ENCODE data around the gene CPA3. TPM values are rescaled to one million over a fixed set of nuclear protein-coding genes. Genes with fewer than 3 reads are reported as not detected.

Gene CPA3
- not detected in 2 replicates for total RNA-seq (2014; rRNA removed; shearing (Covaris generic))
- not detected in 2 replicates for polyA plus RNA-seq (2015; cell fraction: cytosol; rRNA removed)
- polyA plus RNA-seq (2015; cell fraction: nucleus; rRNA removed), result not detected in 2 replicates

GRCh38 chr3:148865049-148865448 is at the start of gene CPA3:
Gene CPA3, plus strand, starts transcription at chr3:148865296. Its CDS starts 12 bp downstream, at chr3:148865308.
- DNase-seq (ENCODE audit: low read depth), result no peak

GRCh38 chr3:148815316-148816110 is 49.6 kb upstream of the CPA3 start:
- DNase-seq (ENCODE audit: low read depth), result no peak

GRCh38 chr3:148816427-148816826 is 48.7 kb upstream of the CPA3 start:
- no peak for DNase-seq (ENCODE audit: low read depth)

- no peak for DNase-seq (ENCODE audit: low read depth)
Observed at GRCh38 chr3:148816981-148817525, 48.0 kb upstream of the CPA3 start.

GRCh38 chr3:148820361-148821245 is 44.5 kb upstream of the CPA3 start:
- DNase-seq (ENCODE audit: low read depth), result no peak

- no peak for DNase-seq (ENCODE audit: low read depth)
Observed at GRCh38 chr3:148823026-148823425, 42.1 kb upstream of the CPA3 start.

GRCh38 chr3:148825476-148825875 is 39.6 kb upstream of the CPA3 start:
- no peak for DNase-seq (ENCODE audit: low read depth)

GRCh38 chr3:148827585-148827984 is 37.5 kb upstream of the CPA3 start, which contains the start of gene CPB1:
Gene CPB1, plus strand, starts transcription at chr3:148827811. Its CDS starts 13 bp downstream, at chr3:148827824.
- DNase-seq (ENCODE audit: low read depth), result no peak

- no peak for DNase-seq (ENCODE audit: low read depth)
Observed at GRCh38 chr3:148828136-148828690, 36.9 kb upstream of the CPA3 start.

- DNase-seq (ENCODE audit: low read depth), result no peak
Observed at GRCh38 chr3:148829926-148830325, 35.2 kb upstream of the CPA3 start.

- DNase-seq (ENCODE audit: low read depth), result peak; percentile 49
Observed at GRCh38 chr3:148833223-148833622, 31.9 kb upstream of the CPA3 start.

GRCh38 chr3:148839805-148840204 is 25.3 kb upstream of the CPA3 start:
- DNase-seq (ENCODE audit: low read depth), result no peak

- no peak for DNase-seq (ENCODE audit: low read depth)
Observed at GRCh38 chr3:148840451-148840850, 24.6 kb upstream of the CPA3 start.

- no peak for DNase-seq (ENCODE audit: low read depth)
Observed at GRCh38 chr3:148845756-148846395, 19.2 kb upstream of the CPA3 start.

- DNase-seq (ENCODE audit: low read depth), result peak; percentile 26
Observed at GRCh38 chr3:148847351-148847750, 17.7 kb upstream of the CPA3 start.

- DNase-seq (ENCODE audit: low read depth), result no peak
Observed at GRCh38 chr3:148848410-148848809, 16.7 kb upstream of the CPA3 start.

GRCh38 chr3:148852271-148852992 is 12.7 kb upstream of the CPA3 start:
- no peak for DNase-seq (ENCODE audit: low read depth)

- DNase-seq (ENCODE audit: low read depth), result no peak
Observed at GRCh38 chr3:148853076-148853475, 12.0 kb upstream of the CPA3 start.

- DNase-seq (ENCODE audit: low read depth), result no peak
Observed at GRCh38 chr3:148854061-148854460, 11.0 kb upstream of the CPA3 start.

GRCh38 chr3:148856384-148856783 is 8.7 kb upstream of the CPA3 start:
- DNase-seq (ENCODE audit: low read depth), result no peak

Data from HT1080 (cell line).